Heart right ventricle (tissue), 16 donors: ENCODE data around the gene KCTD21. TPM values are rescaled to one million over a fixed set of nuclear protein-coding genes. Genes with fewer than 3 reads are reported as not detected.

Experiments
- ATAC-seq, 8 donors: fragments of 200-7000 bp; cut with Tn5 transposase; one replicate each; pipeline ENCODE4 v1.9.1; 2020; ENCODE audit warnings: mild to moderate bottlenecking in 8 of 8, moderate library complexity in 8 of 8, moderate number of reproducible peaks in 1 of 8
- DNase-seq, 2 donors: peaks; one replicate each; pipeline ENCODE4 v3.0.0-alpha.2; 2020
- H3K27ac ChIP-seq, 10 donors: fragments of 200-600 bp; sonication (generic) in 2 of 10; one replicate each; pipeline versions ENCODE4 v1.5.0 to v1.8.0; 2020 to 2022; ENCODE audit warnings: mild to moderate bottlenecking in 3 of 10
- H3K27me3 ChIP-seq, 7 donors: fragments of 200-600 bp; one replicate each; pipeline ENCODE4 v1.8.0; 2021 to 2022; ENCODE audit warnings: mild to moderate bottlenecking in 2 of 7
- H3K36me3 ChIP-seq, 9 donors: fragments of 200-600 bp; sonication (generic) in 1 of 9; one replicate each; pipeline versions ENCODE4 v1.5.0 to v1.8.0; 2020 to 2022; ENCODE audit warnings: mild to moderate bottlenecking in 2 of 9
- H3K4me1 ChIP-seq, 9 donors: fragments of 200-600 bp; sonication (generic) in 1 of 9; one replicate each; pipeline versions ENCODE4 v1.5.0 to v1.8.0; 2020 to 2022; ENCODE audit warnings: mild to moderate bottlenecking in 4 of 9
- H3K4me3 ChIP-seq, 10 donors: fragments of 200-600 bp; sonication (generic) in 2 of 10; one replicate each; pipeline versions ENCODE4 v1.5.0 to v1.8.0; 2020 to 2022; ENCODE audit warnings: mild to moderate bottlenecking in 7 of 10, moderate library complexity in 2 of 10
- H3K9me3 ChIP-seq, 11 donors: fragments of 200-600 bp in 10 of 11; sonication (generic) in 2 of 11; one replicate each; pipeline versions ENCODE4 v1.5.0 to v1.8.0; 2013 to 2022; ENCODE audit warnings: mild to moderate bottlenecking in 2 of 11, control low read depth in 1 of 11, moderate library complexity in 1 of 11
- WGBS, 2 donors: extraction: QIAGEN DNeasy Blood & Tissue Kit; methylation state at CpG; one replicate each; pipeline ENCODE4 v1.1.7; 2013; ENCODE audit warnings: inconsistent platforms in 1 of 2; 5-methylcytosine and 5-hydroxymethylcytosine counted together
- intact Hi-C, 10 donors: fragments of 100-400 bp; cut with DNase I; formaldehyde crosslinking; loops; one replicate each; pipeline versions ENCODE4 v1.11.1 to v1.14.2; 2022
- polyA plus RNA-seq, 2 donors: library from polyadenylated mRNA; stranded (reverse); fragments of 200-250 nt; gene quantifications; one replicate each; pipeline ENCODE4 v1.2.3, GENCODE V29; 2013
- total RNA-seq, 10 donors: library from RNA; stranded (reverse); fragmentation: NEBNext Ultra II Directional in 3 of 10; extraction: Animal tissue kit (Norgen Biotek cat#: 25700) in 3 of 10; gene quantifications; one replicate each; pipeline versions ENCODE4 v1.2.1 to v1.2.4, GENCODE V29; 2021 to 2023
- TF ChIP-seq, protein P1 (sequence below), 9 donors: fragments of 200-600 bp; sonication (generic) in 2 of 9; IDR thresholded peaks; one replicate each; pipeline versions ENCODE4 v1.5.0 to v1.8.0; 2021 to 2022; ENCODE audit warnings: antibody characterized with exemption in 9 of 9, mild to moderate bottlenecking in 5 of 9, moderate library complexity in 1 of 9
- donor health status: Arrhythmogenic right ventricular cardiomyopathy.
- donor health status: ischemic (EF 13 %, LVEDD 7.1; RV severe dilation, severe dysfunction).
- donor health status: healthy with polysubstance abuse.
- donor health status: DM: no; HTN: yes; CAD: no.
- donor health status: DM: no; HTN: no; CAD: no.
- donor health status: ischemic (EF 25% LVEDD 6.9; RV normal size, moderate dysfunction).
- donor health status: ischemic (EF 25% LVEDD 5.7; RV mildly dilated, moderate dysfunction).
- donor health status: healthy.
- donor health status: DM: yes; HTN: yes; CAD: no.
- donor health status: Ischemic cardiomyopathy.
- donor health status: ischemic (EF 35%, LVEDD 5.7; RV mildly dilated, moderate dysfunction).
- donor health status: nonischemic (EF 11% LVEDD 7.7; RV severe dilation, severe dysfunction).
- donor health status: DM: yes; HTN: yes; CAD: no.
- donor health status: PGD.
- donor health status: ischemic (EF 29% LVEDD 5.4; RV normal size, mild dysfunction).
- donor health status: nonischemic (EF 23%, LVEDD 6.1; RV moderate dilation, normal function).

Gene KCTD21
- total and polyA plus RNA-seq, 12 donors: 4.2 to 9.9 (median 6.2) TPM

DNA sequence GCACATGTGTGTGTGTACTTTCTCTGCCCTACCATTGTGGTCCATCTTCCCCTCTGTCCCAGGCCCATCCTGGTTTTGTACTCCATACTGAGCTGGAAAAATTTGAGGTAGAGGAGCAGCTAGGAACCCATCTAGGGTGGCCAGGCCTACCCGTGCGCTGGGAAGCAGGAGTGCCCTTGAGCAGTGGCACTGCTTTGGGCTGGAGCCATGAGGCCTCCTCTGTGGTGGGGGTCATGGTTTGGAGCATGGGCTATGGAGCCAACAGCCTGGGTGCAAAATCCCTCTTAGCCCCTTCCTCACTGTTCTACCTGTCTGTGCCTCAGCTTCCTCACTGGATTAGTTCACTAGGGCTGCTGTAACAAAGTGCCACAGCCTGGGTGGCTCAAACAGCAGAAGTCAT lies 27.1 kb downstream of the KCTD21 start:
- peaks cover 0 to 41% (median 12%) of the 10 kb centered on the region in 9 donors for H3K4me1 ChIP-seq

DNA sequence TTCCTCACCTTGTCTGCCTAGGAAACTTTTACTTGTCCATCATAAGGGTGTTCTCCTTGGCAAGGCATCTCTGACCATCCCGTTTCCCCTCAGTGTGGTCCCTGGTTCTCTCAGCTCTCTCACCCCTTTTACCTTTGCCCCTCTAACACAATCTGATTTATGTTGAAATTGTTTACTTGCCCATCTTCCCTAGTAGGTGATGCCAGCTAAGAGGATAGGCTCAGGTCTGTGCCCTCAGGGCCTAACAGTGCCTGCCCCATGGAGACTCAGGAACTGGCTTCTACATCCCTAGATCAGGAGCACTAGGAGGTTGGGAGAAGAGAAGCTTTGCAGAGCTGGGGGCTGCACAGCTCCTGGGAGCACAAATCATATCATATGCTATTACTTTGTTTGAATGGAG lies 27.9 kb downstream of the KCTD21 start:
- H3K36me3 ChIP-seq: no peaks in the 10 kb centered on the region
- no peak for ATAC-seq
- 95 to 96% methylated on average over 1 of the region's 1 CpG for WGBS, 2 donors
- intact Hi-C loops: loop anchor here in 2 of 10 donors (10.0 kb wide), 1 partner anchor 264 kb away; no protein-coding TSS in a partner anchor
- TF ChIP-seq, protein P1, sequence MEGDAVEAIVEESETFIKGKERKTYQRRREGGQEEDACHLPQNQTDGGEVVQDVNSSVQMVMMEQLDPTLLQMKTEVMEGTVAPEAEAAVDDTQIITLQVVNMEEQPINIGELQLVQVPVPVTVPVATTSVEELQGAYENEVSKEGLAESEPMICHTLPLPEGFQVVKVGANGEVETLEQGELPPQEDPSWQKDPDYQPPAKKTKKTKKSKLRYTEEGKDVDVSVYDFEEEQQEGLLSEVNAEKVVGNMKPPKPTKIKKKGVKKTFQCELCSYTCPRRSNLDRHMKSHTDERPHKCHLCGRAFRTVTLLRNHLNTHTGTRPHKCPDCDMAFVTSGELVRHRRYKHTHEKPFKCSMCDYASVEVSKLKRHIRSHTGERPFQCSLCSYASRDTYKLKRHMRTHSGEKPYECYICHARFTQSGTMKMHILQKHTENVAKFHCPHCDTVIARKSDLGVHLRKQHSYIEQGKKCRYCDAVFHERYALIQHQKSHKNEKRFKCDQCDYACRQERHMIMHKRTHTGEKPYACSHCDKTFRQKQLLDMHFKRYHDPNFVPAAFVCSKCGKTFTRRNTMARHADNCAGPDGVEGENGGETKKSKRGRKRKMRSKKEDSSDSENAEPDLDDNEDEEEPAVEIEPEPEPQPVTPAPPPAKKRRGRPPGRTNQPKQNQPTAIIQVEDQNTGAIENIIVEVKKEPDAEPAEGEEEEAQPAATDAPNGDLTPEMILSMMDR (IDR thresholded peaks at IDR 0.05): no peak
- no peak overlapping the region for H3K27ac ChIP-seq
- H3K27me3 ChIP-seq: no peaks in the 10 kb centered on the region
- H3K4me1 ChIP-seq: peaks cover 0 to 41% (median 12%) of the 10 kb centered on the region in 9 donors
- no peak overlapping the region for H3K4me3 ChIP-seq
- DNase-seq: no peak
- peaks cover 0 to 6% (median 0%) of the 10 kb centered on the region in 11 donors for H3K9me3 ChIP-seq

More for the DNA sequence above, 27.1 kb downstream of the KCTD21 start:
- intact Hi-C loops: loop anchor here in 2 of 10 donors (10.0 kb wide), 1 partner anchor 263 kb away; no protein-coding TSS in a partner anchor
- DNase-seq (no peak), ATAC-seq (no peak)
- WGBS, 2 donors: 68 to 100% methylated on average over 2 of the region's 2 CpGs
- H3K9me3 ChIP-seq: peaks cover 0 to 6% (median 0%) of the 10 kb centered on the region in 11 donors
- H3K27ac ChIP-seq: no peak overlapping the region
- H3K27me3 ChIP-seq: no peaks in the 10 kb centered on the region
- no peak overlapping the region for H3K4me3 ChIP-seq
- TF ChIP-seq, protein P1 (IDR thresholded peaks at IDR 0.05): no peak
- no peaks in the 10 kb centered on the region for H3K36me3 ChIP-seq

DNA sequence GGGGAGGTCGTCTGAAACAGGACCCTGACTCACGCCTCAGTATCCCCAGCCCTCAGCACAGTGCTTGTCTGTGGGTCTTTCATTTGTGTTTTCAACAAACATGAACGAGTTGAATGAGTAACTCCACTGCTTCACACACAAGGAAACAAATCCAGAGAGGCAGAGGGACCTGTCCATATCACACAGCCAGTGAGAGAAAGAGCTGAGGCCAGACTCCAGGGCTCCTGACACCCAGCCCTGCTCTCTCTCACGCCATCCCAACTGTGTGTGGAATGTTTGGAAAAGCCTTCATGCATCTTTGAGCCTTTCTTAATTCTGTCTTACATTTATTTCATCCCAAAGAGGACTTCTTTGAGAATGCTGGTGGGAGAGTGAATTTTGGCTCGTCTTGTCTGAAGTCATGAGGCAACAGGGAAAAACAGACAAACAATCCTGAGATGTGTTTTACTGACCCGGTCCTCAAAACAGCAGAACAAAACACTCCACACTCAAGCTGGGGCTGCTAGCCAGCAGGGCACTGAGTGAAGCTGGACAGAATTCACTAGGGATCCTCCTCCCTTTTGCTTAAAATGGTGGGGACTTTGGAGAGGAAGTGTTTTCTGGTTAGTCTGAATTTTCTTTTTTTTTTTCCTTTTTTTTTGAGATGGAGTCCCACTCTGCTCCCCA lies 29.3 kb downstream of the KCTD21 start:
- no peaks in the 10 kb centered on the region for H3K9me3 ChIP-seq
- H3K4me1 ChIP-seq: peaks cover 0 to 38% (median 10%) of the 10 kb centered on the region in 9 donors
- H3K27me3 ChIP-seq: no peaks in the 10 kb centered on the region
- 57 to 67% methylated on average over 6 of the region's 6 CpGs for WGBS, 2 donors
- TF ChIP-seq, protein P1 (IDR thresholded peaks at IDR 0.05): no peak
- no peak overlapping the region for H3K4me3 ChIP-seq
- no peaks in the 10 kb centered on the region for H3K36me3 ChIP-seq
- ATAC-seq (no peak), DNase-seq (no peak)
- peak overlapping the region in 2 of 10 donors; percentile 25 to 48 for H3K27ac ChIP-seq
- intact Hi-C loops: loop anchor here in 2 of 10 donors (10.0 kb wide), 2 partner anchors 266 to 396 kb away; no protein-coding TSS in a partner anchor

GRCh38 chr11:78156127-78156844 lies 32.1 kb downstream of the KCTD21 start:
- H3K4me1 ChIP-seq: peaks cover 0 to 13% (median 0%) of the 10 kb centered on the region in 9 donors
- intact Hi-C loops: loop anchor here in 2 of 10 donors (10.0 kb wide), 2 partner anchors 269 to 399 kb away; no protein-coding TSS in a partner anchor
- ATAC-seq (no peak), DNase-seq (no peak)
- 70% methylated on average over 6 of the region's 6 CpGs for WGBS, 2 donors
- H3K36me3 ChIP-seq: no peaks in the 10 kb centered on the region
- H3K27ac ChIP-seq: no peak overlapping the region
- no peaks in the 10 kb centered on the region for H3K9me3 ChIP-seq
- no peak overlapping the region for H3K4me3 ChIP-seq
- H3K27me3 ChIP-seq: no peaks in the 10 kb centered on the region
- TF ChIP-seq, protein P1 (IDR thresholded peaks at IDR 0.05): no peak
